Thyroid gland (tissue), 4 donors: ENCODE data around the gene RRAGB.

ENCODE experiments used
- POLR2A ChIP-seq, 2 donors: fragments of 450-650 bp; IDR thresholded peaks; one replicate each; pipeline ENCODE4 v1.6.1; 2017; ENCODE audit warnings: antibody characterized with exemption in 2 of 2, mild to moderate bottlenecking in 2 of 2, moderate library complexity in 1 of 2
- TF ChIP-seq, protein P1 (sequence below), 6 experiments: fragments of 200-600 bp in 3 of 6; fragments of 450-650 bp in 3 of 6; sonication (generic) in 3 of 6; IDR thresholded peaks; one replicate each; pipeline ENCODE4 v1.5.1; 2016 to 2019; ENCODE audit warnings: antibody characterized with exemption in 6 of 6, mild to moderate bottlenecking in 2 of 6, inconsistent platforms in 1 of 6, moderate library complexity in 1 of 6

DNA sequence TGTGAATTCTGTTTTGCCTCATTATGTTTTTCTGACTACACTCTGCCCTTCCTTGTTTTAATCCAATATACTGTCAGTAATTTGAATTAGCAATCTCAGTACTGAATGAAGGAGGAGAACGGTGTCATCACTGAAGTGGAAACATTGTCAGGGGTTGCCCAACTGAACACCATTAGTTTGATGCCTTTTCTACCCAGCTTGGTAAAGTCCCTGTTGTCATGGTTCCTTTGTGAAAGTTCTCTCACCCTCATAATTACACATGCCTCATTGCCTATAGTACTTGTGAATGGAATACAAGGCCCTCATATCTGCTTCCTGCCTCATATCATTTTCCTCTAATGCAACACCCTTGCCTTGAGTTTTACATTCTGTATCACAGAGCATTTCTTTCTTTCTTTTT lies 76.9 kb downstream of the RRAGB start:
- TF ChIP-seq POLR2A (IDR thresholded peaks at IDR 0.05), result no peak
- TF ChIP-seq, protein P1, sequence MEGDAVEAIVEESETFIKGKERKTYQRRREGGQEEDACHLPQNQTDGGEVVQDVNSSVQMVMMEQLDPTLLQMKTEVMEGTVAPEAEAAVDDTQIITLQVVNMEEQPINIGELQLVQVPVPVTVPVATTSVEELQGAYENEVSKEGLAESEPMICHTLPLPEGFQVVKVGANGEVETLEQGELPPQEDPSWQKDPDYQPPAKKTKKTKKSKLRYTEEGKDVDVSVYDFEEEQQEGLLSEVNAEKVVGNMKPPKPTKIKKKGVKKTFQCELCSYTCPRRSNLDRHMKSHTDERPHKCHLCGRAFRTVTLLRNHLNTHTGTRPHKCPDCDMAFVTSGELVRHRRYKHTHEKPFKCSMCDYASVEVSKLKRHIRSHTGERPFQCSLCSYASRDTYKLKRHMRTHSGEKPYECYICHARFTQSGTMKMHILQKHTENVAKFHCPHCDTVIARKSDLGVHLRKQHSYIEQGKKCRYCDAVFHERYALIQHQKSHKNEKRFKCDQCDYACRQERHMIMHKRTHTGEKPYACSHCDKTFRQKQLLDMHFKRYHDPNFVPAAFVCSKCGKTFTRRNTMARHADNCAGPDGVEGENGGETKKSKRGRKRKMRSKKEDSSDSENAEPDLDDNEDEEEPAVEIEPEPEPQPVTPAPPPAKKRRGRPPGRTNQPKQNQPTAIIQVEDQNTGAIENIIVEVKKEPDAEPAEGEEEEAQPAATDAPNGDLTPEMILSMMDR (IDR thresholded peaks at IDR 0.05), result no peak
